HepG2 (cell line): Measurements from ENCODE around the gene SGPP2. TPM values are rescaled to one million over a fixed set of nuclear protein-coding genes. Genes with fewer than 3 reads are reported as not detected.

Experiments
- ATAC-seq: fragments of 200-7000 bp; cut with Tn5 transposase; 3 replicates; pipeline ENCODE4 v1.9.1; 2020; ENCODE audit warnings: mild to moderate bottlenecking, moderate library complexity
- BruUV-seq: library from RNA; stranded (reverse); fragments of 400-500 nt; replicated peaks from 2 replicates; lab custom pipeline; 2021; lab: Mats Ljungman, UMichigan
- CTCF ChIA-PET: fragments of 300-600 bp; formaldehyde crosslinking; extraction: SDS; loops from one replicate; lab custom pipeline; 2021; ENCODE audit warnings: low total read pairs, inconsistent platforms, low intra/inter-chr PET ratio; lab: Yijun Ruan, JAX
- POLR2A ChIA-PET: fragments of 350-600 bp; sonication (Branson Sonifier 250); formaldehyde crosslinking; loops from one replicate; lab custom pipeline; 2020; ENCODE audit warnings: antibody characterized with exemption, inconsistent platforms; lab: Yijun Ruan, JAX
- DNase-seq: peaks from one replicate; pipeline ENCODE4 v3.0.0-alpha.2; 2015; ENCODE audit warnings: low spot score
- FAIRE-seq: peaks from 3 replicates; lab custom pipeline; 2011; peaks lifted over from hg19 to GRCh38; lab: Jason Lieb, UNC
- H2AFZ ChIP-seq: one replicate; pipeline ENCODE4 v1.6.1; 2011; ENCODE audit warnings: low read length, inconsistent platforms
- H3K27ac ChIP-seq: fragments of 300-600 bp; 3 replicates; pipeline ENCODE4 v1.8.0; 2011; ENCODE audit warnings: mixed run types, mild to moderate bottlenecking, mixed read lengths, low read length, inconsistent platforms; ENCODE audit not compliant: insufficient read depth; ENCODE audit errors: extremely low read length
- H3K27me3 ChIP-seq, 2 experiments: fragments of 200-600 bp in 1 of 2; 2 replicates in 1 of 2; 3 replicates in 1 of 2; pipeline versions ENCODE4 v1.6.0 to v1.8.0; 2011; ENCODE audit warnings: low read length in 2 of 2, mild to moderate bottlenecking in 2 of 2, moderate library complexity in 2 of 2, inconsistent platforms in 1 of 2; ENCODE audit not compliant: insufficient read depth in 2 of 2, control insufficient read depth in 1 of 2
- H3K36me3 ChIP-seq, 2 experiments: fragments of 200-600 bp in 1 of 2; replicated peaks in 1 of 2; 2 replicates in 1 of 2; 3 replicates in 1 of 2; pipeline versions ENCODE4 v1.5.1 to v1.8.0; 2011; ENCODE audit warnings: low read length in 2 of 2, inconsistent platforms in 1 of 2; ENCODE audit not compliant: insufficient read depth in 2 of 2, control insufficient read depth in 1 of 2
- H3K4me1 ChIP-seq: 2 replicates; pipeline ENCODE4 v1.5.1; 2012; ENCODE audit warnings: low read length, inconsistent platforms; ENCODE audit not compliant: insufficient read depth
- H3K4me2 ChIP-seq: 2 replicates; pipeline ENCODE4 v1.6.0; 2011; ENCODE audit warnings: low read depth, low read length, inconsistent platforms
- H3K4me3 ChIP-seq, 3 experiments: fragments of 200-600 bp in 1 of 3; sonication (generic), shearing (Covaris generic) in 1 of 3; replicated peaks in 1 of 3; 2 replicates each; pipeline ENCODE4 v1.5.1; 2011 to 2016; ENCODE audit warnings: low read length in 3 of 3, inconsistent platforms in 2 of 3, low read depth in 2 of 3, mild to moderate bottlenecking in 2 of 3, control low read depth in 1 of 3, mixed read lengths in 1 of 3; ENCODE audit not compliant: insufficient read depth in 1 of 3
- H3K79me2 ChIP-seq: one replicate; pipeline ENCODE4 v1.6.1; 2011; ENCODE audit warnings: low read length, inconsistent platforms; ENCODE audit not compliant: insufficient read depth
- H3K9ac ChIP-seq: 2 replicates; pipeline ENCODE4 v1.6.0; 2011; ENCODE audit warnings: mild to moderate bottlenecking, low read depth, low read length, inconsistent platforms; ENCODE audit not compliant: insufficient read depth
- H3K9me3 ChIP-seq: 2 replicates; pipeline ENCODE4 v1.5.1; 2012; ENCODE audit warnings: mild to moderate bottlenecking, low read length
- H4K20me1 ChIP-seq: 2 replicates; pipeline ENCODE4 v1.6.0; 2011; ENCODE audit warnings: inconsistent platforms, mild to moderate bottlenecking, low read length, moderate library complexity; ENCODE audit not compliant: insufficient read depth
- BHLHE40 ChIP-seq: IDR thresholded peaks from 2 replicates; pipeline ENCODE4 v1.6.1; 2011; ENCODE audit warnings: low read length, improper control_type of control experiment
- FOSL2 ChIP-seq: sonication (generic); formaldehyde crosslinking; IDR thresholded peaks from 2 replicates; pipeline ENCODE4 v1.4.0; 2020; ENCODE audit warnings: missing genetic modification reagents
- HBP1 ChIP-seq: IDR thresholded peaks from 2 replicates; pipeline ENCODE4 v1.6.1; 2016; ENCODE audit warnings: low read depth, control low read depth
- HNRNPL ChIP-seq: fragments of 200-400 bp; formaldehyde crosslinking; IDR thresholded peaks from 2 replicates; pipeline ENCODE4 v1.6.1; 2017; ENCODE audit warnings: mild to moderate bottlenecking, low read depth, low read length
- KAT2B ChIP-seq: fragments of 150-350 bp; IDR thresholded peaks from 2 replicates; pipeline ENCODE4 v1.6.1; 2014; ENCODE audit warnings: low read depth, low read length, borderline replicate concordance
- POGZ ChIP-seq: sonication (generic); formaldehyde crosslinking; IDR thresholded peaks from 2 replicates; pipeline ENCODE4 v1.4.0; 2020; ENCODE audit warnings: mild to moderate bottlenecking, missing genetic modification reagents
- RFX1 ChIP-seq: fragments of 450-650 bp; IDR thresholded peaks from 2 replicates; pipeline ENCODE4 v1.6.1; 2017
- ZC3H4 ChIP-seq: sonication (generic); formaldehyde crosslinking; IDR thresholded peaks from 2 replicates; pipeline ENCODE4 v1.4.0; 2020; ENCODE audit warnings: missing genetic modification reagents, borderline replicate concordance
- ZFP41 ChIP-seq: sonication (generic); formaldehyde crosslinking; IDR thresholded peaks from 2 replicates; pipeline ENCODE4 v1.4.0; 2020; ENCODE audit warnings: mild to moderate bottlenecking, missing genetic modification reagents, borderline replicate concordance
- ZNF225 ChIP-seq: sonication (generic); formaldehyde crosslinking; IDR thresholded peaks from 2 replicates; pipeline ENCODE4 v1.4.0; 2020; ENCODE audit warnings: mild to moderate bottlenecking, missing genetic modification reagents
- ZNF350 ChIP-seq: sonication (generic); formaldehyde crosslinking; IDR thresholded peaks from 2 replicates; pipeline ENCODE4 v1.4.0; 2020; ENCODE audit warnings: mild to moderate bottlenecking, low read depth, missing genetic modification reagents, borderline replicate concordance
- ZNF674 ChIP-seq: sonication (generic); formaldehyde crosslinking; IDR thresholded peaks from 2 replicates; pipeline ENCODE4 v1.5.0; 2020; ENCODE audit warnings: low read depth, mild to moderate bottlenecking, missing genetic modification reagents
- ZNF841 ChIP-seq: sonication (generic); formaldehyde crosslinking; IDR thresholded peaks from 2 replicates; pipeline ENCODE4 v1.8.1; 2023; ENCODE audit warnings: missing genetic modification reagents, borderline replicate concordance
- ZSCAN22 ChIP-seq: sonication (generic); formaldehyde crosslinking; IDR thresholded peaks from 2 replicates; pipeline ENCODE4 v1.4.0; 2020; ENCODE audit warnings: mild to moderate bottlenecking, missing genetic modification reagents
- ZSCAN5A ChIP-seq: sonication (generic); formaldehyde crosslinking; IDR thresholded peaks from 2 replicates; pipeline ENCODE4 v1.8.0; 2022; ENCODE audit warnings: mild to moderate bottlenecking, missing genetic modification reagents, borderline replicate concordance
- WGBS: methylation state at CpG from one replicate; pipeline ENCODE4 v1.1.6; 2017; ENCODE audit warnings: low lambda C conversion rate; 5-methylcytosine and 5-hydroxymethylcytosine counted together
- in situ Hi-C: cut with HindIII; loops from 2 replicates; pipeline ENCODE4 v1.10.0; 2017; ENCODE audit warnings: low pct_unique_long_range_greater_than_20kb; ENCODE audit not compliant: extremely low pct_ligation_motif_present
- intact Hi-C: fragments of 100-400 bp; cut with micrococcal nuclease; formaldehyde crosslinking; loops from one replicate; pipeline ENCODE4 v1.10.0; 2022; ENCODE audit not compliant: unreplicated experiment
- polyA plus RNA-seq, 8 experiments: library from polyadenylated mRNA; depleted of rRNA in 3 of 8; stranded (reverse) in 7 of 8; unstranded in 1 of 8; fragments of >200 nt; fragmentation: Illumina TruSeq in 4 of 8; extraction: Trizol in 4 of 8; gene quantifications; 2 replicates each; pipeline versions ENCODE4 v1.2.1 to v1.2.3, GENCODE V29; 2011 to 2016; ENCODE audit warnings: low read depth in 4 of 8, missing spikeins in 1 of 8, mixed read lengths in 1 of 8; ENCODE audit not compliant: insufficient read depth in 1 of 8
- total RNA-seq, 5 experiments: library from RNA; depleted of rRNA; stranded (reverse); fragments of >200 nt; fragmentation: Illumina TruSeq; extraction: Trizol; gene quantifications; 2 replicates each; pipeline ENCODE4 v1.2.3, GENCODE V29; 2016; ENCODE audit warnings: low read depth in 1 of 5

Gene SGPP2
- total and polyA plus RNA-seq, 2 of the 13 experiments (the other 11 are each of a cell fraction or from before 2014, with no cell fraction given) = not detected

- no peak overlapping the region for H3K4me2 ChIP-seq
- ChIA-PET POLR2A (no interaction called here), CTCF (no interaction called here)
- no peaks in the 10 kb centered on the region for H3K79me2 ChIP-seq
- no peak overlapping the region for H2AFZ ChIP-seq
- 0 out of 5 replicates have a peak, but pooled peaks cover 0 to 2% of the 10 kb centered on the region in 2 experiments for H3K27me3 ChIP-seq
- H3K9ac ChIP-seq = no peak overlapping the region
- no peak overlapping the region for H3K4me3 ChIP-seq
- intact Hi-C loops (no loop called here), in situ Hi-C loops (no loop called here)
- no peaks in the 10 kb centered on the region for H3K9me3 ChIP-seq
- BruUV-seq = no TSS peak
- DNase-seq = peak; percentile 22
- TF ChIP-seq RFX1 = no peak
- TF ChIP-seq FOSL2 = peak; percentile 72
- 0 out of 2 replicates have a peak, but pooled peaks have one; percentile 6 for TF ChIP-seq BHLHE40
- no peak for FAIRE-seq
- H3K4me1 ChIP-seq = no peaks in the 10 kb centered on the region
- no peaks in the 10 kb centered on the region for H3K36me3 ChIP-seq
- H4K20me1 ChIP-seq = no peaks in the 10 kb centered on the region
- ATAC-seq = no peak
- H3K27ac ChIP-seq = no peak overlapping the region
- 13% methylated on average over 3 of the region's 4 CpGs for WGBS
These were observed 16.5 kb downstream of the SGPP2 start for GRCh38 chr2:222440673-222441422.

GRCh38 chr2:222442665-222443064, 18.3 kb downstream of the SGPP2 start:
- in situ Hi-C loops = no loop called here
- Histone ChIP-seq H2AFZ (no peak overlapping the region), H3K79me2 (no peaks in the 10 kb centered on the region), H3K9me3 (no peaks in the 10 kb centered on the region), H3K27ac (no peak overlapping the region), H3K4me2 (no peak overlapping the region), H3K36me3 (no peaks in the 10 kb centered on the region), H3K9ac (no peak overlapping the region), H3K4me1 (no peaks in the 10 kb centered on the region), H3K4me3 (no peak overlapping the region), H4K20me1 (no peaks in the 10 kb centered on the region), H3K27me3 (0 out of 5 replicates have a peak, but pooled peaks cover 0 to 2% of the 10 kb centered on the region in 2 experiments)
- no peak for ATAC-seq
- ChIA-PET CTCF (no interaction called here), POLR2A (no interaction called here)
- intact Hi-C loops = no loop called here
- no peak for DNase-seq
- FAIRE-seq = no peak
- WGBS = 2% methylated on average over 5 of the region's 5 CpGs
- no TSS peak for BruUV-seq
- TF ChIP-seq ZNF350 (CRISPR knock-in tag) = no peak
- no peak for TF ChIP-seq ZNF674 (CRISPR knock-in tag)
- TF ChIP-seq ZFP41 (CRISPR knock-in tag) = no peak
- TF ChIP-seq HBP1 = no peak
- TF ChIP-seq ZC3H4 = no peak
- TF ChIP-seq HNRNPL = no peak
- TF ChIP-seq ZSCAN22 (CRISPR knock-in tag) = no peak
- TF ChIP-seq POGZ (CRISPR knock-in tag) = no peak
- TF ChIP-seq KAT2B = no peak
- no peak for TF ChIP-seq ZNF225 (CRISPR knock-in tag)
- no peak for TF ChIP-seq ZNF841
- TF ChIP-seq ZSCAN5A (CRISPR knock-in tag) = no peak
